Activated T-helper 9 cell treated with anti-CD3 and anti-CD28 coated beads, Interleukin-2, amount 50 U/mL, for 16 hours (primary cell): ENCODE measurements around the gene RUNX1.
A peak's percentile ranks its signal among the peaks of the same experiment; 100 is the strongest.

Experiments used
- DNase-seq: peaks from one replicate; pipeline ENCODE4 v3.0.0-alpha.2; 2020; ENCODE audit warnings: low read depth

Gene RUNX1

GRCh38 chr21:35048706-35049617, at the start of gene RUNX1:
Gene RUNX1, minus strand, starts transcription at chr21:35049302.
- peak; percentile 66 for DNase-seq

GRCh38 chr21:35097525-35097924, 48.4 kb upstream of the RUNX1 start:
- no peak for DNase-seq

DNA sequence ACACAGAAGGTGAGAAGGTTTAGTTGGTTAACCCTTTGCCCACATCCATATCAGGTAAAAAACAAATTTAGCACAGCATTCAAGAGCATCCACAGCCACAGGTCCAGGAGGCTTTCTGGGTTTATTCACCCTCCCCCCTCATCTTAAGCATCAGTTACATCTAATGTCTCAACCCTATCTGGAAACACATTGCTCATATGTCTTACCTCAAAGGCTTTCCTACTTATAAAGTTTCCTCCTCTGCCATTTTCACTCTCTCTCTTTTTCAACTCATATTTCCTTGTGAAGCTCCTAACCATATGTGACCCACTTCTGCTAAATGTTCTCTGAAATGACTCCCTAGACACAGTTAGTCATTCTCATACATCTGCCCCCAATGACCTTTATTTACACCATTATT, 47.9 kb upstream of the RUNX1 start:
- DNase-seq, result no peak

GRCh38 chr21:35095859-35096291, 46.8 kb upstream of the RUNX1 start:
- no peak for DNase-seq

GRCh38 chr21:35093514-35093913, 44.4 kb upstream of the RUNX1 start:
- DNase-seq, result no peak

DNA sequence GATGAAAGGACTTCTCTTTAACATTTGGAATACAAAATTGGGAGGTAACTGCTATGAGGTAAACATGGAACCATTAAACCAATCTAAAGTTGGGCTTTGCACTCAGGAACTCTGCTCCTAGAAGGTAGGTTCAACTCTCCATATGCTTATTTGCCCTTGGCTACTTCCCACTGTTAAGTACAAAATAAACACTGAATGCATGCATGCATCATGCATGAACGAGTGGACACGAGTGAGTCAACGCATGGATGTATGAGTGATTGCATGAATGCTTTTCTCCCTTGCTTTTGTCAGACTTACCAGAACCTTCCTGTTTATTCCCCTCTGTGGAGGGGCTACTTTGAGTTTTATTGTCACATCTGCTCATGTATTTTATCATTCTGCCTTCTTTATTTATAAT, 42.4 kb upstream of the RUNX1 start:
- no peak for DNase-seq

DNA sequence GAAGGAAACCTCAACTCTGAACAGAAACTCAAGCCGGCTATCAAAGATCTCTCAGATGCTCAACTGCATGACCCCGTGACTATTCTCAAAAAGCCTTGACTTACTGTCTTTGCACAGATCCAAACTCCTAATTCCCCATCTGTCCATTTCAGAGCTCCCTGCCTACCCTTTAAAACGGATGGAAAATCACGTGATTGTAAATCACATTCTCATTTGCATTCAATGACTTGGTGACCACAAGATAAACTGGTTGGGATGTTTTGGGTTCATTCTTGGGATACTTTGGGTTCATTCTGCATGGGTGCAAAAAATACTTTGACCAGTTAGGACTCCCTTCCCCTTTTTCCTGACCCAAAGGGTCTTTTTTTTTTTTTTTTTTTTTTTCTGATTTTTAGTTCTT, 41.3 kb upstream of the RUNX1 start:
- no peak for DNase-seq

DNA sequence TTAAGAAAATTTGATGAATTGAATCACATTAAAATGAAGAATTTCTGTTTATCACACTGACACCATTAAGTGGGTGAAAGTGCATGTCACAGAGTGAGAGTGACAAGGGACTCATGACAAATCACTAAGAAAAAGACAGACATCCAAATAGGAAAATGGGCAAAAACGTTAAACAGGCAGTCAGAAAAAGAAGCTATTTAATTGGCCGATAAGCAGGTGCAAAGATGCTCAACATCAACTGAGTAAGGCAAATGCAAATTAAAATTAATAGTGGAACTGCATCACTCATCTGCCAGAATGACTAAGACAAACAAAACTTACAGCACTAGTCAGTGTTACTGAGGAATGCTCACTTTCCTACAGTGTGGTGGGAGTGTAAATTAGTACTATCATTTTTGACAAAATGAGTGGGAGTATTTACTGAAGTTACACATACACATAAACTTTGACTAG, 39.2 kb upstream of the RUNX1 start:
- no peak for DNase-seq

DNA sequence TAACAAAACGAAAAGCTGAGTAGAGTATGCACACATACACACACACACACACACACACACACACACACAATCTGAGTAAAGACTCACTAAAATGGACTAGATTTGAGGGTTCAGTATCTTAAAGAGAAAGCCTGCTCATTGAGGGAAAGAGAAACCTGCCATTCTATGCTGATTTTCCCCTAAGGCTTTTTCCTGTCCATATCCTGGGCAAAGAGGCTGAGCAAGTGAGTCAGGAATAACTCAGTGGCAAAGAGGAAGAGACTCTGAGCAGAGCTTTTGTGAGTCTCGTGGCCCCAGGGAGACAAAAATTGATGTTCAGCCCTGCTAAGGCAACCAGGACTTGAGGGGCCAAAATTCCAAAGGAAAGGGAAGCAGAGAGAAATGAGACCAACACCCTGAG, 37.3 kb upstream of the RUNX1 start:
- DNase-seq, result no peak

GRCh38 chr21:35084869-35085268, 35.8 kb upstream of the RUNX1 start:
- DNase-seq, result no peak

GRCh38 chr21:35083246-35083645, 34.1 kb upstream of the RUNX1 start:
- DNase-seq, result no peak

GRCh38 chr21:35081861-35082260, 32.8 kb upstream of the RUNX1 start:
- DNase-seq, result no peak

DNA sequence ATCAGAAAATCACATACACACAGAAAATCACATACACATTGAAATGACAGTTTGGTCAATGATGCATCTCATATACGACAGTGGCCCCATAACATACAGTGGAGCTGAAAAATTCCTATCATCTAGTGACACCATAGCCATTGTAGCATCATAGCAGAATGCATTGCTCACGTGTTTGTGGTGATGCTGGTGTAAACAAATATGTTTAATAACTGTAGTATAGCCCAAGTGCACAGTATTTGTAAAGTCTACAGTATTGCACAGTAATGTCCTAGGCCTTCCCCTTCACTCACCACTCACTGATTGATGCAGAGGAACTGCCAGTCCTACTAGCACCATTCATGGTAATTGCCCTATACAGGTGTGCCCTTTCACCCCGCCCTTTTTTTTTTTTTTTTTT, 30.1 kb upstream of the RUNX1 start:
- DNase-seq, result no peak

- no peak for DNase-seq
These were observed 28.9 kb upstream of the RUNX1 start for GRCh38 chr21:35077975-35078374.

GRCh38 chr21:35077466-35077865, 28.4 kb upstream of the RUNX1 start:
- DNase-seq, result no peak

DNA sequence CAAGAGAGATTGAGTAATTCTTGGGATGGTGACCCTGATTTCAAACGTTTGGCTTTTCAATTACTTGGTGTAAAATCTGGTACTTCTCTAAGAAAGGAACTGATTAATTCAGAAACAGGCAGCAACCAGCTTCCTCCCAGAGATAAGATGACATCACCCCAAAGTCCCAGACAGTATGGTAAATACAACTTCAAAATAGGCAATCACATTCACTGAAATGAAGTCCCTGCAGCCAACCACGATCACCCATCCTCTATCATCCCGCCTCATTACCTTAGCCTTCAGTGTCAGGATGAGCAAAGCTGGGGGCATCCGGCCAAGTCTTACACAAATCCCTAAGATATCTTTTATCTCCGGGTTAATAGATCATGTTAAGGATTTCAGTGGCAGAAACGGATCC, 26.4 kb upstream of the RUNX1 start:
- no peak for DNase-seq

GRCh38 chr21:35072960-35073359, 23.9 kb upstream of the RUNX1 start:
- no peak for DNase-seq

- no peak for DNase-seq
These were observed 23.5 kb upstream of the RUNX1 start for GRCh38 chr21:35072557-35072956.

GRCh38 chr21:35071347-35071746, 22.2 kb upstream of the RUNX1 start:
- no peak for DNase-seq

GRCh38 chr21:35070436-35070835, 21.3 kb upstream of the RUNX1 start:
- no peak for DNase-seq

DNA sequence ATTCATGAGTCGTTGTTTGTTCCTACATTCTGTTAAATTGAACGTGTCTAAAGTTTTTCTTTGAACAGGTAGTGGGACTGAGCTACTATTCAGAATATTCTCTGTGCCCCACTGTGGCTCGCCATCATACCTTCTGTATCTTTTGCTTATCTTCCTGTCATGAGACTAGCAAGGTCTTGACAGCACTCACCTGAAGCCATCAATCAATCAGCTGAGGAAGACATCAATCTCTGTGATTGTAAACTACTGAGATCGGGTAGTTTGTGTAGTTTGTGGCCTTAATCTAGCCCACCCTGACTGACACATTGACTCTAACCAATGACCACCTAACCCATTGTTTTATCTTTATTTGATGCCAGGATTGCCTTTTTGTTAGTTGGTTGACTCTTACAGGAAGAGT, 17.7 kb upstream of the RUNX1 start:
- DNase-seq, result no peak

GRCh38 chr21:35063428-35064172, 14.5 kb upstream of the RUNX1 start:
- DNase-seq, result no peak

DNA sequence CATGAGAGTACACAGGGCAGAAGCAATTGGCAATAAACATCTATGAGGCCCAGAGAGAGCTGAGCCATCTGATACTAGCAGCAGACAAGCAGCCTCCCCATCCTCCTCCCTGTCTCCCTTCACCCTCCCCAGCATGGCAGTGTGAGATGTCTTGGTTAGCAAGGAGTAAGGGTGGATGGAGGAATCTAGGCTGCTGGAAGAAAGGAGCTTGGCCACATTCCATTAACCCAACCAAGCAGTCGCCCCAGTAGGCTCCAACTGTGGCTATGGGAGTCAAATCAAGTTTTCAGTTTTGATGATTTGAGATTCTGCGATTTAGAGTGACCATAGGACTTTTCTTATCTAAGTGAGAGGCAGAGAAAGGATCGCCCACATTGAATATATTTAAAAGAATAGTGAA, 12.9 kb upstream of the RUNX1 start:
- DNase-seq, result no peak
